Epithelial cell of prostate (primary cell): ENCODE results near the gene MPHOSPH6.

Source experiments
- DNase-seq: peaks from one replicate; pipeline ENCODE4 v3.0.0-alpha.2; 2011; ENCODE audit warnings: low read depth, low spot score
- H3K27ac ChIP-seq: fragments of 450-650 bp; 2 replicates; pipeline ENCODE4 v1.5.1; 2017; ENCODE audit warnings: mild to moderate bottlenecking

MPHOSPH6 gene

DNA sequence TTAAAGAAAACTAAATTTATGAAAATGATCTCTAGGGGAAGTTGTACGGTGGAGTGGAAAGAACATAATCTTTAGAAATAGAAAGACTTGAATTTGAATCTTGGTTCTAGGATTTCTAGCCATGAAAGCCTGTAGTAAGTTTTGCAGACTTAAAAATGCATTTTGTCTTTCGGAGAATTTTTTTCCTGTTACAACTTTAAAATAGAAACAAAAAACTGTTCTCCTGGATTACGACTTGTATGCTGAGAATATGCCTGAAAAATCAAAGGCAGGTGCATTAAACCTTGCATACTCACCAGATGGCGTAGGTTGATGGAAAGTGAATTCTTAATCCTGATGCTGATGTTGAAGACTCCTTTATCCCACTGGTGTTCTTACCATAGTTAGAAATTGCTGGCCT lies 7.5 kb upstream of the MPHOSPH6 start:
- DNase-seq: no peak

DNA sequence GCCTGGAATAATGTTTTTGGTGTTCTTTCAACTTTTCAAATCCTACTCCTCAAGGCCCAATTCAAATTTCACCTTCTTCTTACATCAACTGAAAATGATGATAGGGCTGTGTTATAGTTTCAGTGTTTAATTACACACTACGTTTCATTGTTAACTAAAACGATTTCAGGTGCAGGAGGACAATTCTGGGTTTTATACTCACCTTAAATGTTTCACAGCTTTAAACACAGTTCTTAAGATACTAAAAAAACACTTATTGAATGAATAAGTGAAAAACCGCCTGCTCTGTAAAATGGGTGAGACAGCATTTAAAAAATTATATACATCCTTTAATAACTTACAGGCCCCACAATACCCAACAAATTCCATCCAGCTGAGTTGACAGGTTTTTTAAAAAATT lies 6.2 kb upstream of the MPHOSPH6 start:
- no peak for DNase-seq
- H3K27ac ChIP-seq: no peak overlapping the region

More for the DNA sequence above, 7.5 kb upstream of the MPHOSPH6 start:
- no peak overlapping the region for H3K27ac ChIP-seq

DNA sequence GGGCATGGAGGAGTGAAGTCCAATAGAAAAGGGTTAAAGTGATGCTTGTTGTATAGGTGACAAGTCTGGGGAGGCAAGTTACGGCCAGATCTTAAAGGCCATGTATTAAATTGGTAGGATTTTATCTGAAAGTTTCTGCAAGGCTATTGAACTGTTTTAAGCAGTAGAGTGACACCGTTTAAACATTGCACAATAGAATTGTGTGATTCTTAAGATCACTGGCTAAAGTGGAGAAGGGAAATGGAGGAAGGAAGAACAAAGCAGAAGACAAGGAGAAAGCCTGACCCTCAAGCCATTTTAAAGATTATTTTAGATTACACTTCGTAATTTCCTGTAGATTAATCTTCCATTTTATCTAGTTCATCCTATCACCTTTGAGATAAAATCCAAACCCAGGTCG lies 5.6 kb upstream of the MPHOSPH6 start:
- no peak overlapping the region for H3K27ac ChIP-seq
- no peak for DNase-seq

DNA sequence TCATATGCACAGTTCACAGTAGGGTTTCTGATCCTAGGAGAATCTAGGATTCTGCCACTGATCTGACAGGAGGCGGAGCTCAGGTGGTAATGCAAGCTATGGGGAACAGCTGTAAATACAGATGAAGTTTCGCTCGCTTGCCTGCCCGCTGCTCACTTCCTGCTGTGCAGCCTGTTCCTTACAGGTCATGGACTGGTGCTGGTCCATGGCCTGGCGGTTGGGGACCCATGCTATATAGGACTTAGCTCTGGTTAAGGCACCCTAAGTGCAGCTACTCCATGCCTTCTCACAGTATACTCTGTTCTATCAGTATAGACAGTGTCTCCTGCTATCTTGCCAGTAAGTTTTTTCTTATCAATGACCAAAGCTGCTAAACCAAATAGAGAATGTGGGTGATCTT lies 2.4 kb downstream of the MPHOSPH6 start:
- H3K27ac ChIP-seq: no peak overlapping the region
- no peak for DNase-seq

DNA sequence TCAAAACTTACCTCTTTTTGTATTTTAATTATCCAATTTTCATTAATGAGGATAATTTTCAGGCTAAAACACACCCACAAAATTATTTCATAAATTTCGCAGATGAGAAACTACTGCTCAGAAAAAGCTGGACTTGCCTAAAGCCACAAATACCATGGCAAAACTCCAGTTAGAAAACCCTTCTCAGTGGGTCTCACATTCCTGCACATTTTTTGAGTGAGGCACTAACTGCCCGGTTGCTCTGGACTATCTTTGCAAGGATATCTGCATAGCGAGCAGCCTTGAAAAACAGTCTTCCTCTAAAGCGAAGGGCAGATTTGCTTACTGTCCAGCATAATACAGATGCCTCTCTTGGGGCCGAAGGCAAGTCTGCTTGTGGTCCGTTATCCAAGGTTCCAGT lies 9.8 kb downstream of the MPHOSPH6 start:
- H3K27ac ChIP-seq: no peak overlapping the region
- no peak for DNase-seq

DNA sequence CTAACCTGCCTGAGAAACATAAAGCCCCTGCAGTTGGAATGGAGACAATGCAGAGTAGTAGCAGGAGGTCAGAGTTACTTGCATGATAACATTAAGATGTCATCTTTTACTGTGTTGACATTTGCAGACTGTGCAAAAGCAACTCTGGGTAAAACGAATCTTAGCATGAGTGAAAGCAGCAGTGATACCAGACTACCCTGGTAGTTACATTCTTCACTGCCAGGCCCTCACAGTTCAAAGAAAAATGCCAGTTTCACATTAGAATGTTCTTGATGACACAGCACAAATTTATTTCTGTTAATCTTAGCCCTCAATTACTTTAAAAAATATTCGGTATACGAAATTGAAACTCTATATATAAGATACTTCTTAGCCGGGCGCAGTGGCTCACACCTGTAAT lies 12.2 kb downstream of the MPHOSPH6 start:
- no peak for DNase-seq
- no peak overlapping the region for H3K27ac ChIP-seq

DNA sequence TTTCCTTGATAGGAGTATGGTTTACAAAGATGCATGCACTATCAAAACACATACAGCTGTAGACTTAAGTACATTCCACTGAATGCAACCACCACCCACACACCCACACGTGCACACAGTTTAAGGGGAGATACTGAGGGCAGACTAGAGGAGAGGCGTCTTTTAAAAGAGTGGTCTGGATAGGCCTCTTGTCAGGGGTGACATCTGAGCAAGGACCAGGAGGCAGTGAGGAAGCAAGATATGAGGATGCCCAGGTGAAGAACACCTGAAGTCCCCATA lies 12.6 kb downstream of the MPHOSPH6 start:
- H3K27ac ChIP-seq: no peak overlapping the region
- no peak for DNase-seq

DNA sequence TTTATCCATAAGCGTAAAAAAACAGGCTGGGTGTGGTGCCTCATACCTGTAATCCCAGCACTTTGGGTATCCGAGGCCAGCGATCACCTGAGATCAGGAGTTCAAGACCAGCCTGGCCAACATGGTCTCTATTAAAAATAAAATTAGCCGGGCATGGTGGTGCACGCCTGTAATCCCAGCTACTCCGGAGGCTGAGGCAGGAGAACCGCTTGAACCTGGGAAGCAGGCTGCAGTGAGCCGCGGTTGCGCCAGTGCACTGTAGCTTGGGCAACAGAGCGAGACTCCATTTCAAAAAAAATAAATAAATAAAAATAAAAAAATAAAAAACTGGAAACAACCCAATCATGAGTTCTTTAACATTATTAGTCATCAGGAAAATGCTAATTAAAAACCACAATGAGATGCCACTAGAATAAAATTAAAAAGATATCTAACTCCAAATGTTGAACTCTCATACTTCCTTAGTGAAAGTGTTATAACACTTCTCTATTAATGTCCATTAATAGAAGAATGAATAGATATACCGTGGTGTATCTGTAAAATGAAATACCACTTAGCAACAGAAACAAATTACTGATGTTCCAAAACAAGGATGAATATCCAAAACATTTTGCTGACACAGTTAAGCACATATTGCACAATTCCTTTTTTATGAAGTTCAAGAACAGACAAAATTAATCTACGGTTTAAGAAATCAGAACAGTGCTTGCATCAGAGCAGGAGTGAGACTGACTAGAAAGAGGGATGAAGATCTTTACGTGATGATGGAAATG lies 13.1 kb downstream of the MPHOSPH6 start:
- no peak overlapping the region for H3K27ac ChIP-seq
- DNase-seq: no peak

DNA sequence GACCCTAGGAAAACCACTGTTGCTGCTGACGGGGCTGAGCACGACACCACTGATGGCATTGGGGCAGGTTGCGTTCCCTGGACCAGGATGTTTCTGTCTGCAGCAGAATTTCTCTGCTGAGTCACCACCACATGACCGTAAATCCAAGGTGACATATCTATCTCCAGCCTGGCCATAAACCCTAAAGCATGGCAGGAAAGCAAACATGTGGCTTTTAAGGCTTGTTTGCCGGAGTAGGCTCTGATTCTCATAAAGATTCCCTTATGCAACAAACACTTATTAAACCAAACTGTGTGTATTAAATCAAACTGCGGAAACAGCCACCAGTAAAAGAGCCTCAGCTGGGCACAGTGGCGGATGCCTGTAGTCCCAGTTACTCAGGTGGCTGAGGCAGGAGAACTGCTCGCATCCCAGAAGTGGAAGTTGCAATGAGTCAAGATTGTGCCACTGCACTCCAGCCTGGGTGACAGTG lies 17.3 kb downstream of the MPHOSPH6 start:
- H3K27ac ChIP-seq: peak overlapping the region; percentile 46
- peak; percentile 48 for DNase-seq

DNA sequence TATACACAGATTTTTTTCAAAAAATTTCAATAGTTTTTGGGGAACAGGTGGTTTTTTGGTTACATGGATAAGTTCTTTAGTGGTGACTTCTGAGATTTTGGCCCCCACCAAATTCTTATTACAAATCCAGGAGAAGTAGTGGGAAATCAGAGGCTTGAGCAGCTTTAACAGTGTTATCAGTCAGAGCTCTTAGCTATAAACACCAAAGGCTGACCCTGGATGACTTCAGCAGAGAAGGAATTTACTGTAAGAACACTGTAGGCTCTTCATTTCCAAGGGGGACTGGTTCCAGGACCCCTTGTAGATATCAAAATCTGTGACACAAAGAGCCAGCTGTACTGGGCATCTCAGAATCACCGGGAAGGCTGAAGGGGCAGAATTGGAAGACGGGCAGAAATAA lies 17.8 kb downstream of the MPHOSPH6 start:
- no peak for DNase-seq
- H3K27ac ChIP-seq: peak overlapping the region; percentile 46

DNA sequence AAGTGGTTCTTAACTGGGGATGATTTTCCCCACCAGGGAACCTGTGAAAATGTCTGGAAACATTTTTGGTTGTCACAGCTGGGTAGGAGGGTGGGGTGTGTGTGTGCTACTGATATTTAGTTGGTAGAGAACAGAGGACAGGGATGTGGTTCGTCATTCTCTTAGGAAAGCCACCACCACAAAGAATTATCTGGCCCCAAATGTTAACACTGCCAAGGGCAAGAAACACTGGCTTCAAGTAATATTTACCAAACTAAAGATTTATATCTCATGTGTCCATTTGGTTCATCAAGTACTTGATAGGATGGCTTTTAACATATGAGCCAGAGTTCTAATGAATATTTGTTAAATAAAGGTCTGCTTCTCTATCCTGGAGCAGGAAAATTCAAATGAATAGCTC lies 19.5 kb downstream of the MPHOSPH6 start:
- no peak overlapping the region for H3K27ac ChIP-seq
- DNase-seq: no peak

DNA sequence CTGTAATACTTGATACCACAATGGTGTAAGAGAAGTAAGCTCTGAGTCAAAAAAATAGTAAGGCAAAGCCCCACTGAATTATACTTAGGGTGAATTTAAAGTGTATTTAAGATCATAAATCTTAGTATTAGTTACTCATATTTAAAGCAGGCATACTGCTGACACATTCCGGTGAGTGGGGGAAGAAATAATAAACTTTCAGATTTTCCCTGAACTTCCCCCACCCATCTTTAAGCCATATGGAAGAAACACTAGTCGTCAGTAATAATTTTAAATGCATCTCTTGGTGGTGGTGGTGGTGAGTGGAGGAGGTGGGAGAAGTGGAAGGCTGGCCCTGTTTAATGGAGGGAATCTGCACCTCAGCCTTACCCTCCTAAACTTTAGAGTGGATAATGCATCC lies 20.5 kb downstream of the MPHOSPH6 start:
- no peak for DNase-seq
- H3K27ac ChIP-seq: no peak overlapping the region

DNA sequence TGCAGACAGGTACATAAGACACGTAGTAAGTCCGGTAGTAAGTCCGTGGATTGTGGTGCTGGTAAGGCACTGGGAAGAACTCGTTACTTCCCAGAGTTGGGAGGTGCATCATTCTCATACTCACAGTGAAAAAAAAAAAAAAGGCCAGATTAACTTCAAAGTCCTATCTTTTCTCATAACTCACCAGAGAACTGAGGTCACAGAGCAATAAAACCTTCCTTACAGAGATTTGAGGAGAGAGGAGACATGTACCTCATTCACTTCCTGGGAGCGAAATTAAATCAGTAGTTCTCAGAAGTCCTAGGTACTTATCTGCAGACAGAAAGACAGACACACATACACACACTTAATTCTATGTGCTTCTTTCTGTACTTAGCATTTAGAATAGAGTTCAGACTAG lies 22.5 kb downstream of the MPHOSPH6 start:
- no peak for DNase-seq
- no peak overlapping the region for H3K27ac ChIP-seq

DNA sequence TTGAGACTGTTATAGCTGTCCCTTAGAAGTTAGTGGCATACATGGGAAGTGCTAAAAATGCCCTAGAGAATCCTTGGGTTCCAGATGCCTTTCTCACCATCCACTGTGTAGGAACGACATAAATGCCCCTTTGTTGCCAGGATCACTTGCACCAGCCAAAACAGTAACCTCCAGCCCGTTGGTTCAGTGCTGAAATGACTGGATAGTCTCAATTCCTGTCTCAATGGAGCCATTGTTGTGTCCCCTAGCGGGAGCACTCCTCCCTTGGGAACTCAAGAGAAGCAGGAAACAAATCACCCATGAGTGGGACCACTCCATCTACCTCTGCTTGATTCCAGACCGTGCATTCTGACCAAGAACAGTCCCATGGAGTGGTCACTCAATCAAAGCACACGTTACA lies 23.1 kb downstream of the MPHOSPH6 start:
- DNase-seq: no peak
- H3K27ac ChIP-seq: no peak overlapping the region

DNA sequence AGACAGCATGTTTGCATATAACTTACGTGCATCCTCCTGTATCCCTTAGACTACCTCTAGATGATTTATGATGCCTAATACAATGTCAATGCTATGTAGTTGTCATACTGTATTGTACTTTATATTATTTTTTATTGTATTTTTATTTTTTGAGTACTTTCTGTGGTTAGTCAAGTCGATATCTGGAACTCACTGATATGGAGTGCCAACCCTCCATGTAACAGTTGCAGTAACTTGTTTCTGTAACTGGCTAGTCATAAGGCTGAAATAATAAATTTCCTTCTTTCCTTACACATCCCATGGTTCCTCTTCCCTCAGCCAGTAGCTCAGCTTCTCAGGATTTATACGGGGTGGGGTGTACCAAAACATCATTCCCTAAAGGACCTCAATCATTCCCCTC lies 23.5 kb downstream of the MPHOSPH6 start:
- no peak overlapping the region for H3K27ac ChIP-seq

DNA sequence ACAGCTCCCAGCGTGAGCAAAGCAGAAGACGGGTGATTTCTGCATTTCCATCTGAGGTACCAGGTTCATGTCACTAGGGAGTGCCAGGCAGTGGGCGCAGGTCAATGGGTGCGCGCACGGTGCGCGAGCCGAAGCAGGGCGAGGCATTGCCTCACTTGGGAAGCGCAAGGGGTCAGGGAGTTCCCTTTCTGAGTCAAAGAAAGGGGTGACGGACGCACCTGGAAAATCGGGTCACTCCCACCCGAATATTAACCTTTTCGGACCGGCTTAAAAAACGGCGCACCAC lies 30.8 kb downstream of the MPHOSPH6 start:
- DNase-seq: peak; percentile 12
- H3K27ac ChIP-seq: peak overlapping the region; percentile 88

More for the DNA sequence above, 23.5 kb downstream of the MPHOSPH6 start:
- no peak for DNase-seq

DNA sequence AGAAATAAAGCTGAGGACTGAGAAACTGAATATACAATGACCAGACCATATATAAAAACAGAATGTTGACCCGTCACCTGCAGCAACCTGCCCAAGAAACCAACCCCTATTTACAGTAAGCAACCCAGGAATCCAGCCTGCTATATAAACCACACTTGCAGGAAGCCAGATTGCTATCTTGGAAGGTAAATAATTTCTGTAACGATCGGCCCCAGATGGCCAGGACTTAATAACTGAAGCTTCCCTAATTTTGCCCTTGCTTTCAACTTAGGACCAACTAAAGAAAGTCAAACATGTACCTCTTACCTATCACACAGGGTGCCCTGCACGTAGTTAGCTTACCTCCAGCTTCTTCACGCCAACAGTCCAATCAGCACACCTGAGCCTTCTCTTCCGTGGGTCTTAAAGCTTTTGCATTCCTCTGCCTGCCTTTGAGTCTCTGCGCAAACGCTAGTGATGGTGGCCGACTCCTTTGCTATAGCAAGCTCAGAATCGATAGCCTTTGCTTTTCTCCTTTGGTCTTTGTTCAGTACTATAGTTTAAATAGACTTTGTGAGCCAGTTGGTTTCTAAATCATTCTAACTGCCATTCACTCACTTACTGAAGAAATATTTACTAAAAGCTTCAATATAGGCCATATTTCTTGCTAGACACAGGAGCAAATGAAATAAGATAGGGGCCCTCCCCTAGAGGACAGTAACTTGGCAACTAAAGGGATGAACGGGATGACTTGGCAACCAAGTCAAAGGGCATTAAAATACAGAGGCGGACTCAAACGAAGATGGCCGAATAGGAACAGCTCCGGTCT lies 31.3 kb downstream of the MPHOSPH6 start:
- peak; percentile 20 for DNase-seq
- H3K27ac ChIP-seq: peak overlapping the region; percentile 88

DNA sequence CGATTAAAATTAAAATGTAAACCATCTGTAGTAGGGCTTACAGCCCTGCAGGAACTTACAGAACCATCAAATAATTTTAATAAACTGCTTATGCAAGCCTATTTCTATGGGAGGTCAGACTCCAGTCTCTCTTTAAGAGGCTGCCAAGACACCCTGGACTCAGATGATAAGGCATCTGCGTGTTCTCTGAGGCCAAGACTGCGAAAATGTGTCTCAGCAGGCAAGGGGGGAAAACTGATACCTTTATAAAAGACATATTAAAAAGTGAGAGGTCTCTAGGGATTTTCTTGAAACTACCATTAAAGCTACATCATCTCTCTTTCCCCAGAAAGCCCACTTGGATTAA lies 32.2 kb downstream of the MPHOSPH6 start:
- DNase-seq: no peak
- peak overlapping the region; percentile 88 for H3K27ac ChIP-seq

DNA sequence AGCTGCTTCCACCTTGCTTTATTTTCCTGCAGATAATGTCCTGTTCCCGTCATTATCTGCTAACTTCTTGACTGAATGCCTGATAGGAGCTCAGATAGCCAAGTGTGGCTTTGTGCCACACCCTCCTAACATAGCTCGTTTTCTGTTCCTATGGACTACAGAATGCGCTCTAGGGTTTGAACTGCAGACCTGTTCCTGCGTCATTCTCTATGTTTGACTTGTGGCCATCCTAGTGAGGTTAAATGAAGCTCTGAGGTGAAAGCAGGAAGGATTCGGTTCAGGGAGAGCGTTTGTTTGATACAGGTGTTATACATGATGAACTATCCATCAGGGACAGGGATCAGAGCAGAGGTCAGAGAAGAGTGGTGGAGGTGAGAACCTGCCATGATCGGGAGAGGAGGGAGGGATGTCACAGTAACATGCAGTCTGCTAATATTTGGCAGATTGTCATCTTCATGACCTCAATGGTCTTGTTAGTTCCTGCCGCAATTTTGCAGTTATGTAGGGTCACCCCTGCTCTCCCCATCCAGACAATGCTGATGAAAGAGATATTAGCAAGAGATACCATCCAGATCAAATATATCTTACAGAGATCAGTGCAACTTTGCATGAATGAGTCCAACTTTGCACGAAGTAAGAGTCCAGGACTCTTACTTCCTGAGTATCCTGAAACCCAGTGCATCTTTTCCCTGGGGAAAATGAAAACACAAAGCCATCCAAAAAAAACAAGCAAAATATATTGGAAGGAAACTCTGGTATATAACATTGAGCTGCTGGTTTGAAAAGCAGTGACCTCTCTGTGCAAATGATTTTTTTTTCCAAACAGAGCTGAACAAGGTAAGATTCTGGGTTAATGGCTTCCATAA lies 32.8 kb downstream of the MPHOSPH6 start:
- no peak for DNase-seq
- no peak overlapping the region for H3K27ac ChIP-seq

DNA sequence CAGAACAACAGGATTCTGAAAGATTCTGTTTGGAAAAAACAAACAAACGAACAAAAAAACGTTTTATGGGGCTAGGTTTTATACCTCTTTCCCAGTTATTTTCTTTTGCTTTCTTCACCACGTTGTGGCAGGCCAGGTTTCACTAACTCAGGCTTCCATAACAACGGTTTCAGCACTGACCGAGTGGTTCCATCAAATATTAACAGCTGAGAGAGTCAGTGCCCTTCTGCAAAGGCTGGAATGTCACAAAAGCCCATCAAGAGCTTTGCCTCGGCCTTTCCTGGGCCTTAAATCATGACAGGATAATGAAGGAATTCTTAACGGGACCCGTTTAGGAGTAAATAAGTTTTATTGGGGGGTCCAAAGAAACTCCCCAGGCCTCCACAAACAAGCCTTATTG lies 34.2 kb downstream of the MPHOSPH6 start:
- H3K27ac ChIP-seq: no peak overlapping the region
- no peak for DNase-seq

DNA sequence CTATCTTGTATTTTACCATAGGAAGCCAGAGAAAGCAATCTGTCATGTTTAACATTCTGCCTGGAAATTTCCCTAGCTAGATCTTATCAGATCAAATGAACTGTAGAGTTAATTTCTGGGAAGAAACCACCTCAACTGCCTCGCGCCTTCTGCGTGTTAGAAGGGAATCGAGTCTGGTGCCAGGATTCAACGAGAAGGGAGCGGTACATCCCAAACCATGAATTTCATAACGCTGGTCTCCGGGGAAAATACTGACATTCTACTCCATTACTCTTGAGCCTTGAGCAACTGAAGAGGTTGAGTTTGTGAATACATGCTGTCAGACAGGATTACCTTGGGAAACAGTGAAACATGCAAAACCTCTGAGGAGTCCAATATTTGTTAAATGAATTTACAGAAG lies 35.2 kb downstream of the MPHOSPH6 start:
- no peak for DNase-seq
- H3K27ac ChIP-seq: no peak overlapping the region
